GM12892 (cell line): Measurements from ENCODE around the gene SH2D3A.
"Not testable (repeated sequence)": the region's sequence is repeated elsewhere in the genome, so short reads cannot be mapped to it uniquely, and the experiment has no call there.

Experiments used
- POLR2A ChIP-seq: IDR thresholded peaks from 2 replicates; pipeline ENCODE4 v1.6.1; 2011; ENCODE audit warnings: low read depth, low read length, control low read depth
- POLR2AphosphoS5 ChIP-seq: IDR thresholded peaks from 2 replicates; pipeline ENCODE4 v1.6.1; 2011; ENCODE audit warnings: low read depth, low read length, control low read depth

- TF ChIP-seq POLR2A, POLR2AphosphoS5: not testable (repeated sequence)
Observed at GRCh38 chr19:6748543-6748942, 18.7 kb downstream of the SH2D3A start.
